ENCODE measurements around the gene SORCS2.

Gene SORCS2

DNA sequence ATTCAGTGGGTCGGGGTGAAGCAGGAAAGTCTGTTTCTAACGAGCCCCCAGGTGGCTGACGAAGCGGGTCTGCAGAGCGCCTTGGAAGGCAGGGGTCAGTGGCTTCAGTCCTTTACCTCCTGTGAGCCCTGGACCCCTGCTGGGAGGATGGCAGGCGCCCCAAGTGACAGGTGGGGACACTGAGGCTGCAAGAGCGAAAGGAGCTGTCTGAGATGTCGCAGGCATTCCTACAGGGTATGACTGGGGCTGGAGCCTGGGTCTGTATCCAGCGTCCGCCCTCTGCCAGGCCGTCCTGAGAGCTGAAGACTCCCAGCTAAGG, 139.3 kb downstream of the SORCS2 start:
- no peak for DNase-seq (ENCODE audit: extremely low read depth, insufficient read length)
- Histone ChIP-seq H3K4me3 (replicated peaks; ENCODE audit: low read depth, low read length) (no peak overlapping the region), H3K36me3 (ENCODE audit: control insufficient read depth, insufficient read depth, low read length) (no peaks in the 10 kb centered on the region), H3K27me3 (replicated peaks; ENCODE audit: control insufficient read depth, insufficient read depth, low read length) (no peaks in the 10 kb centered on the region; the same call in 1 of the 2 replicates)
- TF ChIP-seq CTCF (IDR thresholded peaks at IDR 0.05; ENCODE audit: insufficient read depth, low read length, poor library complexity, severe bottlenecking): no peak

DNA sequence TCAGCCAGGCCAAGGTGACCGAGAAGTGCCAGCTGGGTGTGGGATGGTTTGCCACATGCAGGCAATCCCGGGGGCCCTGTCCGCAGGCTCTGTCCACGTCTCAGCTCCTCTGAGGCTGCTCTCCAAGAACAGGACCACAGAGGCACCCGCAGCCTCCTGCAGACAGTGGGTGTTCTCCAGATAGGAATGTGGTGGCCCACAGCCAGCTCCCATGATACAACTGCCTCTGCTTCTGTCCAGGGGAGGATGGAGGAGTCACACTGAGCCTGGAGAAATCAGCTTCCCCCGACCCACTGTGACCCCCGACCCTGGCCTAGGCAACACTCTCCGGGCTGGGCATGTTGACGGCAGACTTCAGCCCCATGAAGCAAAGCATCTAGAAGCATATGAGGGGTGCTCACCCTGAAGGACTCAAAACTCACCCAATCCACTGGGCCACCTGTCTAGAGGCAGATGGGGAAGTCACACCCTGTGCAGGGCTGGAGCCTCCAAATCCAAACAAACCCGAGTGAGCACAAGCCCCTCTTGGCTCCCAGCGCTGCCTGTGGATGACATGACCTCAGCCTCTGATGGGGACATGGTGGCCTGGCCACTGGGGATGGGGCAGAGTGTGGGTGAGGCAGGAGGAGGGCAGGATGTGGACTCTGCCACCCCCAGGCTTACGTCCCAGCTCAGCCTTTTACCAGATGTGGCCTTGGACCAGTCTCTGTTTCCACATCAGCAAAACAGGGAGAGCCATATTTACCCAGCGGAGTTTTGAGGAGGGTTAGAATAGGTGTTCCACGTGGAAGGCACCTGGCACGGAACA, 140.1 kb downstream of the SORCS2 start:
- Histone ChIP-seq H3K4me3 (replicated peaks; ENCODE audit: low read depth, low read length) (no peak overlapping the region), H3K36me3 (ENCODE audit: control insufficient read depth, insufficient read depth, low read length) (no peaks in the 10 kb centered on the region), H3K27me3 (replicated peaks; ENCODE audit: control insufficient read depth, insufficient read depth, low read length) (no peaks in the 10 kb centered on the region; the same call in 1 of the 2 replicates)
- TF ChIP-seq CTCF (IDR thresholded peaks at IDR 0.05; ENCODE audit: insufficient read depth, low read length, poor library complexity, severe bottlenecking): no peak
- DNase-seq (ENCODE audit: extremely low read depth, insufficient read length): no peak

- DNase-seq (ENCODE audit: extremely low read depth, insufficient read length): no peak
Observed at GRCh38 chr4:7333024-7333780, 140.9 kb downstream of the SORCS2 start.

DNA sequence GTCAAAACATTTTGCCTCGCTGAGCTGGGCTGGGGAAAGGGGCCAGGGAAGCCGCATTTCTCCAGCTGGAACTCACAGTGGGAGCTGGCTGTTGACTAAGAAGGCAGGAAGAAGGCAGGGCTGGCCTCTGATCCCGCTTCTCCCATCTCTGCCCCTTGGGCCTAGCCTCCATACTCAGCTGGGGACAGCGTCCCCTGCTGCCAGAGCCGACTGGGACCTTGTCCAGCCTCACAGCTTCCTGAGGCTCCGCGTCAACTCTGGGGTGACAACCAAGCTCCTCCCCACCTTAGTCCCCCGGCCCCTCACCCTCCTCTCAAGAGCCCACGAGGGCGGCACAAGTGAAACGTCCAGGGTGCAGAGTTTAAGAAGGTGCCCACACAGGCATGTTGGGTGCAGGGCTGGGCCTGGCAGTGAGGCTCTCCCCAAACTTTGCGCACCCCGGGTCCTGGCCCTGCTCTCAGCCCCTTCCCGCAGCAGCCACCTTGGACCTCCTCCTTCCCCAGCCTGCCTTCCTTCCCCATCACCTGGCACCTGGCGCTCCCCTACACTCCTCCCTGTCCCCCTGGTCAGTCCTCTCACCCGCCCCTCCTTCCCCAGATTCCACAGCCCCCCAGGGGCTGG, 141.6 kb downstream of the SORCS2 start:
- no peaks in the 10 kb centered on the region; the same call in 1 of the 2 replicates for H3K27me3 ChIP-seq (replicated peaks; ENCODE audit: control insufficient read depth, insufficient read depth, low read length)
- DNase-seq (ENCODE audit: extremely low read depth, insufficient read length): no peak
- no peaks in the 10 kb centered on the region for H3K36me3 ChIP-seq (ENCODE audit: control insufficient read depth, insufficient read depth, low read length)
- H3K4me3 ChIP-seq (replicated peaks; ENCODE audit: low read depth, low read length): no peak overlapping the region
- no peak for TF ChIP-seq CTCF (IDR thresholded peaks at IDR 0.05; ENCODE audit: insufficient read depth, low read length, poor library complexity, severe bottlenecking)

More at GRCh38 chr4:7333024-7333780, 140.9 kb downstream of the SORCS2 start:
- H3K36me3 ChIP-seq (ENCODE audit: control insufficient read depth, insufficient read depth, low read length): no peaks in the 10 kb centered on the region
- no peak overlapping the region for H3K4me3 ChIP-seq (replicated peaks; ENCODE audit: low read depth, low read length)
- no peak for TF ChIP-seq CTCF (IDR thresholded peaks at IDR 0.05; ENCODE audit: insufficient read depth, low read length, poor library complexity, severe bottlenecking)
- no peaks in the 10 kb centered on the region; the same call in 1 of the 2 replicates for H3K27me3 ChIP-seq (replicated peaks; ENCODE audit: control insufficient read depth, insufficient read depth, low read length)

GRCh38 chr4:7334521-7335275, 142.4 kb downstream of the SORCS2 start:
- Histone ChIP-seq H3K4me3 (replicated peaks; ENCODE audit: low read depth, low read length) (no peak overlapping the region), H3K27me3 (replicated peaks; ENCODE audit: control insufficient read depth, insufficient read depth, low read length) (no peaks in the 10 kb centered on the region; the same call in 1 of the 2 replicates), H3K36me3 (ENCODE audit: control insufficient read depth, insufficient read depth, low read length) (no peaks in the 10 kb centered on the region)
- DNase-seq (ENCODE audit: extremely low read depth, insufficient read length): no peak
- no peak for TF ChIP-seq CTCF (IDR thresholded peaks at IDR 0.05; ENCODE audit: insufficient read depth, low read length, poor library complexity, severe bottlenecking)

Measured in GM06990 (cell line).